Upper lobe of left lung (tissue), 6 donors: ENCODE data around the gene ZNF740. TPM values are rescaled to one million over a fixed set of nuclear protein-coding genes. Genes with fewer than 3 reads are reported as not detected.

Experiments used
- ATAC-seq, 2 donors: fragments of 200-7000 bp; cut with Tn5 transposase; one replicate each; pipeline ENCODE4 v1.9.1; 2022; ENCODE audit warnings: mild to moderate bottlenecking in 2 of 2, moderate library complexity in 2 of 2; ENCODE audit not compliant: low FRiP score in 2 of 2
- DNase-seq, 2 donors: peaks; one replicate each; pipeline ENCODE4 v3.0.0-alpha.2; 2019 to 2020
- H3K27ac ChIP-seq, 4 donors: fragments of 200-600 bp; sonication (generic); one replicate each; pipeline ENCODE4 v1.5.1; 2016 to 2019
- H3K27me3 ChIP-seq, 4 donors: fragments of 200-600 bp; sonication (generic); one replicate each; pipeline ENCODE4 v1.5.1; 2017 to 2019
- H3K36me3 ChIP-seq, 4 donors: fragments of 200-600 bp; sonication (generic); one replicate each; pipeline ENCODE4 v1.5.1; 2016 to 2019
- H3K4me1 ChIP-seq, 4 donors: fragments of 200-600 bp; sonication (generic); one replicate each; pipeline ENCODE4 v1.5.1; 2018 to 2019
- H3K4me3 ChIP-seq, 4 donors: fragments of 200-600 bp; sonication (generic); one replicate each; pipeline ENCODE4 v1.5.1; 2017 to 2019; ENCODE audit warnings: mild to moderate bottlenecking in 2 of 4, moderate library complexity in 1 of 4
- H3K9me3 ChIP-seq, 4 donors: fragments of 200-600 bp; sonication (generic); one replicate each; pipeline ENCODE4 v1.5.1; 2018 to 2019
- CTCF ChIP-seq, 6 experiments: fragments of 450-650 bp in 4 of 6; fragments of 200-600 bp in 2 of 6; sonication (generic) in 2 of 6; IDR thresholded peaks; one replicate each; pipeline ENCODE4 v1.5.1; 2016 to 2019; ENCODE audit warnings: antibody characterized with exemption in 6 of 6
- EP300 ChIP-seq, 4 donors: sonication (generic); formaldehyde crosslinking; IDR thresholded peaks; one replicate each; pipeline ENCODE4 v1.5.1; 2017; ENCODE audit warnings: antibody characterized with exemption in 4 of 4, control low read depth in 2 of 4
- POLR2A ChIP-seq, 4 donors: fragments of 450-650 bp; IDR thresholded peaks; one replicate each; pipeline ENCODE4 v1.5.1; 2016 to 2017; ENCODE audit warnings: antibody characterized with exemption in 4 of 4, mild to moderate bottlenecking in 2 of 4
- POLR2AphosphoS5 ChIP-seq, 2 donors: sonication (generic); formaldehyde crosslinking; IDR thresholded peaks; one replicate each; pipeline ENCODE4 v1.5.1; 2017; ENCODE audit warnings: antibody characterized with exemption in 2 of 2
- WGBS, 2 donors: methylation state at CpG; one replicate each; pipeline ENCODE4 v1.1.5; 2017 to 2018; 5-methylcytosine and 5-hydroxymethylcytosine counted together
- total RNA-seq, 6 donors: library from RNA; depleted of rRNA in 4 of 6; stranded (reverse); fragments of >200 nt in 4 of 6; gene quantifications; one replicate each; pipeline versions ENCODE4 v1.1.0 to v1.2.1, GENCODE V29; 2016 to 2021
- donor health status: DM: no; HTN: no; CAD: no; lungs with moderate emphysema.
- donor health status: DM: no; HTN: yes; CAD: no; lungs with severe emphysema.

The ZNF740 gene
- total RNA-seq, 6 donors from 2014 or later: 9.6 to 52.4 (median 24.0) TPM

GRCh38 chr12:53210843-53211242 lies 30.3 kb downstream of the ZNF740 start:
- H3K9me3 ChIP-seq: no peaks in the 10 kb centered on the region
- peaks cover 0 to 48% (median 45%) of the 10 kb centered on the region in 4 donors for H3K36me3 ChIP-seq
- peak overlapping the region in 1 of 4 donors; percentile 30 for H3K27ac ChIP-seq
- ATAC-seq: no peak
- no peak for DNase-seq
- no peak overlapping the region for H3K4me3 ChIP-seq
- WGBS, 2 donors: 76 to 81% methylated on average over 4 of the region's 4 CpGs
- no peak for TF ChIP-seq EP300 (IDR thresholded peaks at IDR 0.05)
- no peak for TF ChIP-seq CTCF (IDR thresholded peaks at IDR 0.05)
- no peak for TF ChIP-seq POLR2A (IDR thresholded peaks at IDR 0.05)
- no peak for TF ChIP-seq POLR2AphosphoS5 (IDR thresholded peaks at IDR 0.05)
- H3K4me1 ChIP-seq: peaks cover 31 to 59% (median 43%) of the 10 kb centered on the region in 4 donors
- no peaks in the 10 kb centered on the region for H3K27me3 ChIP-seq

GRCh38 chr12:53211476-53212381 lies 31.2 kb downstream of the ZNF740 start:
- ATAC-seq: no peak
- 93% methylated on average over 8 to 13 of the region's 13 CpGs for WGBS, 2 donors
- Histone ChIP-seq H3K4me1 (peaks cover 38 to 66% (median 49%) of the 10 kb centered on the region in 4 donors), H3K4me3 (no peak overlapping the region), H3K36me3 (peaks cover 0 to 48% (median 45%) of the 10 kb centered on the region in 4 donors), H3K27ac (no peak overlapping the region), H3K9me3 (no peaks in the 10 kb centered on the region), H3K27me3 (no peaks in the 10 kb centered on the region)
- DNase-seq: no peak
- TF ChIP-seq EP300 (IDR thresholded peaks at IDR 0.05) (no peak), POLR2A (IDR thresholded peaks at IDR 0.05) (no peak), CTCF (IDR thresholded peaks at IDR 0.05) (no peak), POLR2AphosphoS5 (IDR thresholded peaks at IDR 0.05) (no peak)

GRCh38 chr12:53212931-53213330 lies 32.4 kb downstream of the ZNF740 start:
- Histone ChIP-seq H3K27me3 (no peaks in the 10 kb centered on the region), H3K4me3 (no peak overlapping the region), H3K27ac (peak overlapping the region in 1 of 4 donors; percentile 57), H3K9me3 (no peaks in the 10 kb centered on the region), H3K4me1 (peaks cover 46 to 70% (median 62%) of the 10 kb centered on the region in 4 donors), H3K36me3 (peaks cover 0 to 48% (median 45%) of the 10 kb centered on the region in 4 donors)
- peak in 1 of 2 donors; percentile 84 for DNase-seq
- 59 to 62% methylated on average over 12 of the region's 12 CpGs for WGBS, 2 donors
- no peak for ATAC-seq
- TF ChIP-seq POLR2A (IDR thresholded peaks at IDR 0.05): no peak
- TF ChIP-seq POLR2AphosphoS5 (IDR thresholded peaks at IDR 0.05): no peak
- TF ChIP-seq EP300 (IDR thresholded peaks at IDR 0.05): no peak
- no peak for TF ChIP-seq CTCF (IDR thresholded peaks at IDR 0.05)

- Histone ChIP-seq H3K27ac (peak overlapping the region in 2 of 4 donors; percentile 57 to 100), H3K36me3 (peaks cover 0 to 48% (median 45%) of the 10 kb centered on the region in 4 donors), H3K27me3 (no peaks in the 10 kb centered on the region), H3K4me1 (peaks cover 50 to 72% (median 63%) of the 10 kb centered on the region in 4 donors), H3K4me3 (no peak overlapping the region), H3K9me3 (no peaks in the 10 kb centered on the region)
- WGBS, 2 donors: 13 to 16% methylated on average over 11 to 13 of the region's 14 CpGs
- peak; percentile 82 to 96 for DNase-seq
- TF ChIP-seq POLR2AphosphoS5 (IDR thresholded peaks at IDR 0.05): no peak
- TF ChIP-seq CTCF (IDR thresholded peaks at IDR 0.05): peak; percentile 84 to 96 (median 92)
- TF ChIP-seq EP300 (IDR thresholded peaks at IDR 0.05): no peak
- no peak for TF ChIP-seq POLR2A (IDR thresholded peaks at IDR 0.05)
- peak; percentile 80 to 87 for ATAC-seq
Observed at GRCh38 chr12:53213348-53213747, 32.8 kb downstream of the ZNF740 start.
